GM19023 (cell line): Measurements from ENCODE around the gene VPS4B.

Experiments
- ATAC-seq: cut with Tn5 transposase; IDR thresholded peaks from one replicate; pipeline ENCODE4 v1.9.1; 2021; ENCODE audit warnings: mild to moderate bottlenecking, moderate library complexity; ENCODE audit not compliant: unreplicated experiment

The VPS4B gene

DNA sequence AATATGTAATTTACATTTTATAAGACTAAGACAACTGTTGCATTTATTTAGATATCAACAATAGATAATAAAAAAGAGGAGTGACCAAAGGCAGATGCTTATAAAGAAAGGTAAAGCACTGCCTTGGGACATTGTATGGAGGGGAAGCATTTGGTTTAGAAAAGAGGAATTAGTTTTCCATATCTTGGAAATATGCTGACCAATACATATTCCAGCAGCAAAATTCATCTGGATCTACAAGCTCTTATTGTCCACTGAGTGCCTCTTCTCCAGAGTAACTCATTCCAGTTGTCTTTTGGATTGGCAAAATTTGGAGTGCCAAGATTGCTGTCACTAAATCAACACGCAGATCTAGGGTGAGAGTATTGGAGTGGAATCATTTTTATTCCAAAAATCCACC, 8.9 kb upstream of the VPS4B start:
- ATAC-seq = no peak

GRCh38 chr18:63430526-63430925, 8.2 kb upstream of the VPS4B start:
- no peak for ATAC-seq

DNA sequence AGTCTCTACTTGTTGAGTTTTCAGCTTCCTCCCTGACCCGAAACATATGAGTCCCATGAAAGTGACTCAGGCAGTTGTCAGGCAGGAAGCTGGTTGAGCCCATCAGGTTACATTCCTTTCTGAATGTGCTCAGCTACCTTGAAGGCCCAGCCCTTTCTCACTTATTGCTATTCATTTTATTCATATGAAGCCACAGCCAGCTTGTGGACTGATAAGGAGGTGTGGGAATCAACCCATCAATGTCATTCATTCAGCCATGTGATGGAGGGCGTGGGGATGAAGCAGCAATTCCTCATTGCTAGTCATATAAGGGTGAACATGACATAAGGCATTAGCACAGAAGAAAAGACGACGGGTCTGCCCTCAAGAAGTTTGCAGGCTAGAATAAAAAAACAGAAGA, 5.3 kb upstream of the VPS4B start:
- no peak for ATAC-seq

DNA sequence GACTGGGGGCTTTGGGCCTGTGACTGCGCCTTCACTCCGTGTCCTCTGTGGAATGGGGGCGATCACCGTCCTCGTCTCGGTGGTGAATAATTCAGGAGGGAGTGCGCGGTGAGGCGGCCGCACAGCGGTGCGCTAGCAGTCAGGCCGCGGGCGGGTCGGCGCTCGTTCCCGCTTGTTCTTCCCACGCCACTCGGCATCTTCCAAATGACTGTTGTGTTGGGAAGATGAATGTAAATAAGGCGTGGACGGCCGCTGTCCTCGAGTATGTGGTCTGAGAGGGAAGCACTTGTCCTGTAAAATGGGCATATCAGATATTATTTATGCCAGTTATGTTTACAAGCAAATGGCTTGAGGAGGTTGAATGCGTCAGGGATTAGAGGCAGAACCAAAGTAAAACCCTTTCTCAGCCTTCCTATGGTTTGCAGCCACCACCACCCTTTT, 608 bp upstream of the VPS4B start:
- ATAC-seq = peak; percentile 37

- ATAC-seq = no peak
Measured at GRCh38 chr18:63421514-63421913, 762 bp downstream of the VPS4B start.

DNA sequence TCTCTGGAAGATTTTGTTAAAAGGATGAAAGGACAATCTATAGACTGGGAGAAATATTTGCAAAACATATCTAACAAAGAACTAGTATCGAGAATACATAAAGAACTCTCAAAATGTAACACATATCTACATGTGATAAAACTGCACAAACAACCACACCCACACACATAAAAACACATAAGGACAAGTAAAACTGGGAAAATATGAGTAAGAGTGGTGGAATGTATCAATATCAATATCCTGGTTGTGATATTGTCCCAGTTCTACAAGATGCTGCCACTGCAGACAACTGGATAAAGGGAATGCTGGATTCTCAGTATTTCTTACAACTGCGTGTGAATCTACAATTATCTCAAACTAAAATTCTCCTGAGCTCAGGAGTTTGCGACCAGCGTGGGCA, 9.3 kb downstream of the VPS4B start:
- no peak for ATAC-seq

GRCh38 chr18:63410792-63411191, 11.5 kb downstream of the VPS4B start:
- ATAC-seq = no peak

- no peak for ATAC-seq
Measured at GRCh38 chr18:63409301-63409700, 13.0 kb downstream of the VPS4B start.

- ATAC-seq = no peak
Measured at GRCh38 chr18:63407734-63408133, 14.5 kb downstream of the VPS4B start.

GRCh38 chr18:63405986-63406385, 16.3 kb downstream of the VPS4B start:
- ATAC-seq = no peak

DNA sequence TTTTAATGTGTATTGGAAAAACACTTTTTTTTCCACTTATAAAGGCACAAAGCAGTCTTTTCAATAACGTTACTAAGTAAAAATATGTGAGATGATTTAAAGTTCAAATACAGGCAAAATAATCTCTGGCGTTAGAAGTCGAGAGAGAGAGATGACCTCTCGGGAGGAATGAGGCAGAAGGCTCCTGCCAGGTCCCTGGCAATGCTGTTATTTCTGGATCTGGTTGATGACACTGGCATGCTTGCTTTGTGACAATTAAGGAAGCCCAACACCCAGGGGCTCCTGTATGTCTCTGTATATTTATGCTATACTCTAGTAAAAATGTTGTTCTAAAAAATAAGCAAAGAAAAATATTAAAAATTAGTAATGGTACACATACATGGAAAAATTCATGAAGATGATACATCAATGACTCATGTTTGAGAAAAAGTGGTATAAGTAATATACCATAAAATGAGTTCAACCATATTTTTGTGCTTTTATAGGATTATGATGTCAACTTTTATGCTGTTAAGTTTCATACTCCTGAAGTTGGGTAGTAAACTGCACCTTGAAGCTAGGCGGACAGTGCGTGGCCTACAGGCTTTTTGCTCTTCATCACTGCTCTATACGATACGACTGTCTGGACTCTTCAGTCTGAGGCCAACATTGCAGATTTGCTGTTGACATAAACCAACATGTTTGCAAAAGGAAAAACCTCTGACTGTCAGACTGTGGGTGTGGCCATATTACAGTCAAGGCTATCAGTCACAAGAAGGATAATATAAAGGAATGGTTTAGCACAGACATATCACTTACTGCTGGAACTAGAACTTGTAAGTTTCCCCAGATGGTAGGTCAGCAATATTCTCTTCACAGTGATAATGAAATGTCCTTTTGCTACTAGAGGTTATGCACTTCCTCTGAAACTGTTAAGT, 19.8 kb downstream of the VPS4B start:
- ATAC-seq = no peak

GRCh38 chr18:63399300-63399699, 23.0 kb downstream of the VPS4B start:
- ATAC-seq = no peak

DNA sequence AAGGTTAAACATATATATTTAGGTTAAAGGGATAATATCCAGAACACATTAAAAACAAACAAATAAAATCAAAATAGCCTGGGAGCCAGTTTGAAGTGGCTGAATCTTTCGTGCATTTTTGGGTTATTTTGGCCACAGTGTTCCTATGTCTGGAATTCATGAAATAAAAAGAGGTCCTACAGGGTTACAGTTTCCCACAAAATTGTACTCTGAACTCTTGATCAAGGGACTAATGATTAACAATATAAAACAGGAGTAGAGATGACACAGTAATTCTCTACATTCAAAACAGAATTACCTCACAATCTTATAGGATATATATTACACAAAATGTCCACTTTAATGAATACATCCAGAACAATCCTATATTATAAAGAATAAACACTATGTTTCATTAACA, 24.9 kb downstream of the VPS4B start:
- no peak for ATAC-seq

GRCh38 chr18:63395503-63395902, 26.8 kb downstream of the VPS4B start:
- no peak for ATAC-seq

GRCh38 chr18:63394954-63395353, 27.3 kb downstream of the VPS4B start:
- no peak for ATAC-seq

DNA sequence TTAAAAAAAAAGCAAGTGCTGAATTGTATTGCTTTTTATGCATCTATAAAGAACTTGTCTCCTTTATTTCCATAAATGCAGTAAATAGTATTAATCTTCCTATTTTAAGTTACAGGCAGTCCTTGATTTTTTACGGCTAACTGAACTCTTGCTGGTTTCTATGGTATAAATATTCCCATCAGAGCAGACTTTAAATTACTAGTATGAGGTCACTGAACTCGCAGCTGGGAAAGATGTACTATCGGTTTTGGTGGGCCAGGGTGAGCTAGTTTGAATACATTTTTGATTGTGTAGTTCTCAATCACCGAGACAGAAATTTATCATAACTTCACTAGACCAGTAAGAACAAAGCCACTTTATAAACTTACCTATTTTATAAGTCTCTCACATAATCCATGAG, 34.4 kb downstream of the VPS4B start:
- ATAC-seq = no peak

GRCh38 chr18:63382843-63383242, 39.4 kb downstream of the VPS4B start:
- ATAC-seq = no peak

GRCh38 chr18:63379639-63379962, 42.7 kb downstream of the VPS4B start:
- no peak for ATAC-seq

DNA sequence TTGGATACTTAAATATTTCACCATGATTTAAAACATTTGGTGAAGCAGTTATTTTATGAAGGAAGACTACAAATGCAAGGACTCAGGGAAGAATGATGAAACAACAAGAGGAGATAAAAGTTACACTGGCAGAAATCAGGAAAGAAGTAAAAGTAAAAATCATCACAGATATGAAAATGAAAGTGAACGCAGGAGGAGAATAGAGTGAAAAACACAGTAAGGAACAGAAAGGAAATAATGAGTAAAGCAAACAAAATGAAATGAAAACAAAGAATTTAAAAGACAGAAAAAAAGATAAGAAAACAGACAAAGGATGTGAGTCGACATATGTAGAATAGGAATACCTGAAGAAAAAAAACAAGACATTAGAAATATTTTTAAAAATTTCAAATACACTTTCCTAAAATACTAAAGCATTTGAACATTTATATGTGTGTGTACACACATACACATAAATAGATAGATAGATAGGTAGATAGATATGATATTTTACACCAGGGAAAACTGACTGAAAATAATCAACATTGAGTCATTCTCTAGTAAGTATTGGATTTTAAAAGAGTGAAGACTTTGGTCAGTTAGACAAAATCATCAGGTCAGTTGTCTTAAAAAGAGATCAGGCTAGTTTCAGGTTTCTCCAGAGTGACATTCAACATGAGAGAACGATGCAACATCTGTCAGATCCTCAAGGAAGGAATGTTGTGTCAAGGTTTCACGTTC, 43.2 kb downstream of the VPS4B start:
- ATAC-seq = no peak

DNA sequence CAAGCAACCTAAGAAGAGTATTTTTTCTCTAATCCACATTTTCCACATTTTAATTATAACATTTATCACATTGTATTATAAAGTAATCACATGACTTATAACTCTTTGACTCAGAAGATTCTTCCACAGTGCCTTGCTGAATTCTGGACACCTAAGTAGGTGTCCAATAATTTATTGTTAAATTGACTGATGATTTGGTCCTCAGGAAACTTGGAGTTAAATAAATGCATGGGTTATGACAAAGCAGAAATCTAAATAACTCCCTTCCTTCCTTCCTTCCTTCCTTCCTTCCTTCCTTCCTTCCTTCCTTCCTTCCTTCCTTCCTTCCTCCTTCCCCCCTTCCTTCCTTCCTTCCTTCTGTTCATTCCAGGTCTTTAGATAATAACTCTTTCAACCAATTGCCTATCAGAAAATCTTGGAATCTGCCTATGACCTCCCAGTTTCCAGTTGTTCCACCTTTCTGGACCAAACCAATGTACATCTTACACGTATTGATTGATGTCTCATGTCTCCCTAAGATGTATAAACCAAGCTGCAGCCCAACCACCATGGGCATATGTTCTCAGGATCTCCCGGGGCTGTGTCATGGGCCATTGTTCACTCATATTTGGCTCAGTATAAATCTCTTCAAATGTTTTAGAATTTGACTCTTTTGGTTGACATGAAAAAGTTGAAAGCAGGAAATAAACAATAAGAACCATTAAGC, 44.8 kb downstream of the VPS4B start:
- no peak for ATAC-seq

DNA sequence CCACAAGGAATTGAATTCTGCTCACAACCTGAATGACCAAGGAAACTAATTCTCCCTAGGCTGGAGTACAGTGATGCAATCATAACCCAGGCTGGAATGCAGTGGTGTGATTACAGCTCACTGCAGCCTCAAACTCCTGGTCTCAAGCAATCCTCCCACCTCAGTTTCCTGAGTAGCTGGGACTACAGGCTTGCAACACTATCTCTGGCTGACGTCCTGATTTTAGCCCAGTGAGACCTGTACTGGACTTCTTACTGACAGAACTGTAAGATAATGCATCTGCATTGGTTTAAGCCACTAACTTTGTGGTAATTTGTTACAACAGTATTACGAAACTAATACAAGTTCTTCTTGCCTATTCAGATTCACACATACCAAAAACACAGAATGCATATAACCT, 45.7 kb downstream of the VPS4B start:
- no peak for ATAC-seq

GRCh38 chr18:63374540-63374939, 47.7 kb downstream of the VPS4B start:
- ATAC-seq = no peak
